HG03378 (cell line): ENCODE measurements around the gene HUNK.

ENCODE experiments used
- ATAC-seq: cut with Tn5 transposase; IDR thresholded peaks from one replicate; pipeline ENCODE4 v1.9.1; 2021; ENCODE audit warnings: mild to moderate bottlenecking, moderate library complexity; ENCODE audit not compliant: unreplicated experiment

HUNK gene

GRCh38 chr21:31948676-31949075, 75.9 kb downstream of the HUNK start:
- no peak for ATAC-seq

- ATAC-seq: no peak
Observed at GRCh38 chr21:31952828-31953227, 80.0 kb downstream of the HUNK start.

GRCh38 chr21:31957631-31958030, 84.8 kb downstream of the HUNK start:
- no peak for ATAC-seq

GRCh38 chr21:31959881-31960280, 87.1 kb downstream of the HUNK start:
- ATAC-seq: no peak

- no peak for ATAC-seq
Observed at GRCh38 chr21:31961027-31961426, 88.2 kb downstream of the HUNK start.

- no peak for ATAC-seq
Observed at GRCh38 chr21:31961704-31962103, 88.9 kb downstream of the HUNK start.

GRCh38 chr21:31964692-31965091, 91.9 kb downstream of the HUNK start:
- no peak for ATAC-seq

GRCh38 chr21:31967334-31967733, 94.5 kb downstream of the HUNK start:
- ATAC-seq: no peak

GRCh38 chr21:31972622-31973021, 99.8 kb downstream of the HUNK start:
- no peak for ATAC-seq

- no peak for ATAC-seq
Observed at GRCh38 chr21:31973402-31973944, 100.7 kb downstream of the HUNK start.

- ATAC-seq: no peak
Observed at GRCh38 chr21:31974454-31974985, 101.7 kb downstream of the HUNK start.

- no peak for ATAC-seq
Observed at GRCh38 chr21:31975491-31975890, 102.7 kb downstream of the HUNK start.

GRCh38 chr21:31977816-31978215, 105.0 kb downstream of the HUNK start:
- no peak for ATAC-seq

GRCh38 chr21:31983120-31983519, 110.3 kb downstream of the HUNK start:
- ATAC-seq: no peak

- no peak for ATAC-seq
Observed at GRCh38 chr21:31983554-31983953, 110.7 kb downstream of the HUNK start.

GRCh38 chr21:31985398-31985797, 112.6 kb downstream of the HUNK start:
- no peak for ATAC-seq

GRCh38 chr21:31986035-31986856, 113.4 kb downstream of the HUNK start:
- no peak for ATAC-seq

- no peak for ATAC-seq
Observed at GRCh38 chr21:31987696-31988095, 114.9 kb downstream of the HUNK start.

- no peak for ATAC-seq
Observed at GRCh38 chr21:31988492-31989290, 115.9 kb downstream of the HUNK start.

- no peak for ATAC-seq
Observed at GRCh38 chr21:31991356-31992331, 118.8 kb downstream of the HUNK start.
